Glutamatergic neuron (in vitro differentiated cells): Measurements from ENCODE around the gene WDR91. TPM values are rescaled to one million over a fixed set of nuclear protein-coding genes. Genes with fewer than 3 reads are reported as not detected.

Experiments used
- DNase-seq: peaks from one replicate; pipeline ENCODE4 v3.0.0; 2022
- H3K27ac Mint-ChIP-seq: one replicate; pipeline ENCODE4 v1.8.0; 2020; ENCODE audit warnings: mild to moderate bottlenecking, mixed read lengths, inconsistent platforms; ENCODE audit not compliant: unreplicated experiment
- H3K27me3 Mint-ChIP-seq: one replicate; pipeline ENCODE4 v1.8.0; 2020; ENCODE audit warnings: mild to moderate bottlenecking, moderate library complexity, mixed read lengths, inconsistent platforms; ENCODE audit not compliant: unreplicated experiment
- H3K36me3 Mint-ChIP-seq: one replicate; pipeline ENCODE4 v1.8.0; 2020; ENCODE audit warnings: mild to moderate bottlenecking, mixed read lengths, inconsistent platforms; ENCODE audit not compliant: unreplicated experiment
- H3K4me1 Mint-ChIP-seq: one replicate; pipeline ENCODE4 v1.8.0; 2020; ENCODE audit warnings: mild to moderate bottlenecking, low read depth, mixed read lengths, inconsistent platforms; ENCODE audit not compliant: unreplicated experiment
- H3K4me3 Mint-ChIP-seq: one replicate; pipeline ENCODE4 v1.8.0; 2020; ENCODE audit warnings: mild to moderate bottlenecking, mixed read lengths, inconsistent platforms; ENCODE audit not compliant: unreplicated experiment
- H3K9me3 Mint-ChIP-seq: one replicate; pipeline ENCODE4 v1.8.0; 2020; ENCODE audit warnings: mild to moderate bottlenecking, moderate library complexity, mixed read lengths, inconsistent platforms; ENCODE audit not compliant: unreplicated experiment
- total RNA-seq: library from RNA; stranded (reverse); fragmentation: NEBNext Ultra II Directional; extraction: Animal tissue kit (Norgen Biotek cat#: 25700); gene quantifications from one replicate; pipeline ENCODE4 v1.2.1, GENCODE V29; 2021; ENCODE audit not compliant: unreplicated experiment
- TF ChIP-seq, protein P1 (sequence below): fragments of 200-600 bp; sonication (generic); IDR thresholded peaks from one replicate; pipeline ENCODE4 v1.5.0; 2021; ENCODE audit not compliant: partially characterized antibody, unreplicated experiment

The WDR91 gene
- total RNA-seq, 1 donor from 2014 or later = 24.5 TPM

DNA sequence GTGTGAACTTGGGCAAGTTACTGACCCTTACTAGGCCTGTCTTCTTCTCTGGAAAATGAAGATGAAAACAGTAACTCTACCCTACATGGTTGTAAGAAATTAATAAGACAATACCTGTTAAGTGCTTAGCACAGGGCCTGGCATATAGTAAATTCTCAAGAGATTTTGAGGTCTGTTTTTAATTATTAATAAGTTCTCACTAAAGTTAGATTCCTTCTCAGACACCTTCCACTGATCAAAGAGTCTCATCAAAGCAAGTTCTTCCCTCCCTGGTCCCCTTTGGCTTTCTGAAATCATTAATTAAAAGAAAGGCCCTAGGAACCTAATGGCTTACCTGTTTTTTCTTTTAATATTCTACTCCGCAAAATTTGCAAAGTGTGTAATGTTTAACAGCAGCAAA, 58.9 kb downstream of the WDR91 start:
- peaks cover 38% of the 10 kb centered on the region for H3K36me3 Mint-ChIP-seq
- TF ChIP-seq, protein P1, sequence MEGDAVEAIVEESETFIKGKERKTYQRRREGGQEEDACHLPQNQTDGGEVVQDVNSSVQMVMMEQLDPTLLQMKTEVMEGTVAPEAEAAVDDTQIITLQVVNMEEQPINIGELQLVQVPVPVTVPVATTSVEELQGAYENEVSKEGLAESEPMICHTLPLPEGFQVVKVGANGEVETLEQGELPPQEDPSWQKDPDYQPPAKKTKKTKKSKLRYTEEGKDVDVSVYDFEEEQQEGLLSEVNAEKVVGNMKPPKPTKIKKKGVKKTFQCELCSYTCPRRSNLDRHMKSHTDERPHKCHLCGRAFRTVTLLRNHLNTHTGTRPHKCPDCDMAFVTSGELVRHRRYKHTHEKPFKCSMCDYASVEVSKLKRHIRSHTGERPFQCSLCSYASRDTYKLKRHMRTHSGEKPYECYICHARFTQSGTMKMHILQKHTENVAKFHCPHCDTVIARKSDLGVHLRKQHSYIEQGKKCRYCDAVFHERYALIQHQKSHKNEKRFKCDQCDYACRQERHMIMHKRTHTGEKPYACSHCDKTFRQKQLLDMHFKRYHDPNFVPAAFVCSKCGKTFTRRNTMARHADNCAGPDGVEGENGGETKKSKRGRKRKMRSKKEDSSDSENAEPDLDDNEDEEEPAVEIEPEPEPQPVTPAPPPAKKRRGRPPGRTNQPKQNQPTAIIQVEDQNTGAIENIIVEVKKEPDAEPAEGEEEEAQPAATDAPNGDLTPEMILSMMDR = no peak
- no peak for DNase-seq
- peaks cover 9% of the 10 kb centered on the region for H3K9me3 Mint-ChIP-seq
- H3K4me1 Mint-ChIP-seq = no peaks in the 10 kb centered on the region
- no peak overlapping the region for H3K27ac Mint-ChIP-seq
- peaks cover 3% of the 10 kb centered on the region for H3K27me3 Mint-ChIP-seq
- H3K4me3 Mint-ChIP-seq = no peak overlapping the region

DNA sequence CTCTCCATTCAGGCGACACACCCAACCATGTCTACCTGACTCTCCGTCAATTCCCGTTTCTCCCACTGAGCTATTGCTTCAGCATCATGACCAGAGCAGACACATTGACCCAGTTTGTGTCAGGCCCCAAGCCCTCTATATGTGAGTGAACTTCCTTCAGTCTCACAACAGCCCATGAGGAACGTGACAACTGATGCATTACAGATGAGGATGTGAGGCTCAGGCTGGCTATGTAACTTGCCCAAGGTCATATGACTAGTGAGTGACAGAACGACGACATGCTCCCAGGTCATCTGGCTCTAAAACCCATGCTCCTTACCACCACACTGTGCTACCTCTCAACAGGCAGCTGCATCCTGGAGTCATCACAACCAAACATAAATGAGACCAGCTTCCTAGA, 59.8 kb downstream of the WDR91 start:
- Mint-ChIP-seq H3K27me3 (no peaks in the 10 kb centered on the region), H3K27ac (no peak overlapping the region), H3K9me3 (peaks cover 3% of the 10 kb centered on the region), H3K4me3 (no peak overlapping the region), H3K36me3 (peaks cover 30% of the 10 kb centered on the region), H3K4me1 (no peaks in the 10 kb centered on the region)
- no peak for DNase-seq
- TF ChIP-seq, protein P1 = no peak

DNA sequence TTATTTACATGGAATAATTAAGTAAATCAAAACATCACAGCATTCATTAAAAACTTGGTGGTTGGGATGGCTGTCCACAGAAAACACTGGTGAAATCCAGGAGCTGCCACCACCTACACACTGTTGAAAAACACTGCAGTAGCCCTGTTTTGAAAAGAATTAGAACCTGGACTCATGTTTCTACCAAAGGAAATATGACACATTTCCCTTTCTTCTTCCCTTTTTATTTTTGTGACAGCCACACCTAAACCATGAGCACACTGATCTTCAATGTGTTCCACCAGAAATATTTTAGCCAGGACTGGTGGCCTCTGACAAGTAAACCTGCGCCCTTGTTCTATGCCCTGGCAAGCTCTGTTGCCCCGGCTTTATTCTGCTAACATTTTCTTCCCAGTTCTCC, 60.2 kb downstream of the WDR91 start:
- peaks cover 26% of the 10 kb centered on the region for H3K36me3 Mint-ChIP-seq
- H3K4me3 Mint-ChIP-seq = no peak overlapping the region
- no peaks in the 10 kb centered on the region for H3K27me3 Mint-ChIP-seq
- TF ChIP-seq, protein P1 = no peak
- H3K9me3 Mint-ChIP-seq = peaks cover 2% of the 10 kb centered on the region
- DNase-seq = no peak
- no peak overlapping the region for H3K27ac Mint-ChIP-seq
- no peaks in the 10 kb centered on the region for H3K4me1 Mint-ChIP-seq

DNA sequence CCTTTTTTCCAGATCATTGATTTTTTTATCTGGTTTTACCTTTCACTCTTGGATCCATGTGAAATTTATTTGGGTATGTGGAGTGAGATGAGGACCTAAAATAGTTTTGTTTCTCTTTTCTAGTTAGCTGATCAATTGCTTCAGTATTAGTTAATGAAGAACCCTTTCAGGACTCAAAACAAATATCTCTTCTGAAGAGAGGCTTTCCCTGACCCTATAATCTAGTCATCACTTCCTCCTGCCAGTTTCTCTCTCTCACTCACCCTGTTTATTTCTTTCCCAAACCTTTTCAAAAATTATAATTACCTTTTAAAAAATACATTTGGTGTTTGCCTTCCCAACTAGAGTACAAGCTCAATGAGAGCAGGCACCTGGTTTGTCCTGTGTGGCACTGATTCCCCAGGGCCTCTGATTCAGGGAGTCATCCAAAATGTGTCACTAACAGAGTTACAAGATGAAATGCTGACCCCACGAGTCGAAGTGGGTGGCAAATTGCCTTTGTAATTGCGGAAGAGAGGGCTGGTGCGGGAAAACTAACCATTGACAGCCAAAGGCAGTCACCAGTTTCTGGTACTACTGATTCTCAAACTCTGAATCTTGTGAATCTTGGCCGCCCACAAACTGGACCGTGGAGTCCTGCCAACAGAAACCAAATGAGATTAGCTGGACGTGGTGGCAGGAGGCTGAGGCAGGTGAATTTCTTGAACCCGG, 61.1 kb downstream of the WDR91 start:
- no peaks in the 10 kb centered on the region for H3K27me3 Mint-ChIP-seq
- no peak for DNase-seq
- TF ChIP-seq, protein P1 = no peak
- no peaks in the 10 kb centered on the region for H3K9me3 Mint-ChIP-seq
- H3K4me1 Mint-ChIP-seq = no peaks in the 10 kb centered on the region
- H3K36me3 Mint-ChIP-seq = peaks cover 18% of the 10 kb centered on the region
- H3K4me3 Mint-ChIP-seq = no peak overlapping the region
- H3K27ac Mint-ChIP-seq = no peak overlapping the region

DNA sequence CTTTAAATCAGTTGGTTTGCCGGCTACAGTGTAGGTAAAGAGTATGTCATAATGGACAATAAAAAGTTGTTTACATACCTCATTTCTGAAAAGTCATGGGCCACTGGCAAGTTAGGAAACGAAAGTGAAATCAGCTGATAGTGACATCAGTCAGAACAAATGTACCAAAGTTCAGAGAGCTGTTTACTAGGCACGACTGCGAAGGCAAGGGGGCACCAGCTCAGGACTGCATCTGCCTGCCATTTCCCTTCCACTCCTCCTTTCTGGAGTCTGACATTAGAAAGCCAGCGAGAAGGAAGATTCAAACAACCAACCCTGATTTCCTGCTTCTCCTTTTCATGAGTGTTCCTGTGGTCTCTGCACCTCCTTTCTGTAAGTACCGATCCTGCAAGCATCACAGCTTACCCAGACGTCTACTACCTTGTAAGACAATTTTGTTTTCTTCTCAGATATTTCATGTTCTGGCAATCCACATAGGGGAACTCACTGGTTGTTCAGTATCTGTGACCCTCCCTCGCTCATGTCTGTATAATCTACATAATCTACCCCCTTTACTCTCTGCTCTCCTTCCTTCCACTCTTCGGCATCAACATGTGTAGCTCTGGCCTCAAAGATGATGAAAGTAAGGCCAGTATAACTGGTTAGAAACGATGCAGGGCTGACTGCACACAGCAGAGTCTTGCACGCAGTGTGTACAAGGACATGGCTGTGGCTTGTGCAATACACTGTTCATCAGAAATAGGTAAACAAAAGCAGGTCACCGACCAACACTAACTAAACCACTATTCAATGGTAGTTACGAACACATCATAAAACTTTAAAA, 63.2 kb downstream of the WDR91 start, which contains the start of gene TMEM140:
TMEM140 (plus strand) TSS at position 174 of the 823 bp plus-strand sequence. CDS start 16,370 bp downstream, outside the sequence.
- Mint-ChIP-seq H3K27ac (no peak within 1 kb of the TSS), H3K9me3 (no peaks in the 10 kb centered on the region), H3K27me3 (no peaks in the 10 kb centered on the region), H3K4me3 (no peak within 1 kb of the TSS), H3K36me3 (no peaks in the 10 kb centered on the region), H3K4me1 (no peaks in the 10 kb centered on the region)
- TF ChIP-seq, protein P1 = no peak
- no peak for DNase-seq
